Activated CD8-positive, alpha-beta memory T cell treated with anti-CD3 and anti-CD28 coated beads for 1 hour (primary cell): Measurements from ENCODE around the gene TMEM150B.

Source experiments
- DNase-seq, 2 donors: peaks; one replicate each; pipeline ENCODE4 v3.0.0-alpha.2; 2020; ENCODE audit warnings: low read depth in 1 of 2; ENCODE audit errors: extremely low read depth in 1 of 2

The TMEM150B gene

DNA sequence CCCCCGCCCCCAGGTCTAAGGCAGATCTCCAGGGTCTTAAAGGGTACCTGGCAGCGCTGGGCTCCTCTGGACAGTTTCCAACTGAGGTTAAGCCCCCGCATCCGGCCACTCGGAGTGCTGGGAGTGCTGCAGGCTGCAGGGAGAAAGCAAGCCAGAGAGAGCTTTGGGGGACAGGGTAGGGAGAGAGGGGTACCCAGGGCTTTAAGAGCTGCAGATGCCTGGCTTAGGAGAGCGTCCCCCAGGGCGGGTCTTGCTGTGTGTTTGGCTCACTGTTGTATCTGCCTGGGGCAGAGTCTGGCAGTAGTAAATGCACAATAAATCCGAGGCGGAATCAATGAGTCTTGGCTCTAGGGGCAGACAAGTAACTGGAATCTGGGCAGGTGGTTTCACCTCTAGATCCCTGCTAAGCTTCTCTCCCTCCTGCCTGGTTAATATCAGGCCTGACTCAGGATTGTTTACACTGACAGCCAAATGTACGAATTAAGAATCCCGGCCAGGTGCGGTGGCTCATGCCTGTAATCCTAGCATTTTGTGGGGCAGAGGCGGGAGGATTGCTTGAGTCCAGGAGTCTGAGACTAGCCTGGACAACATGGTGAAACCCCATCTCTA, 30.2 kb upstream of the TMEM150B start:
- DNase-seq = no peak

DNA sequence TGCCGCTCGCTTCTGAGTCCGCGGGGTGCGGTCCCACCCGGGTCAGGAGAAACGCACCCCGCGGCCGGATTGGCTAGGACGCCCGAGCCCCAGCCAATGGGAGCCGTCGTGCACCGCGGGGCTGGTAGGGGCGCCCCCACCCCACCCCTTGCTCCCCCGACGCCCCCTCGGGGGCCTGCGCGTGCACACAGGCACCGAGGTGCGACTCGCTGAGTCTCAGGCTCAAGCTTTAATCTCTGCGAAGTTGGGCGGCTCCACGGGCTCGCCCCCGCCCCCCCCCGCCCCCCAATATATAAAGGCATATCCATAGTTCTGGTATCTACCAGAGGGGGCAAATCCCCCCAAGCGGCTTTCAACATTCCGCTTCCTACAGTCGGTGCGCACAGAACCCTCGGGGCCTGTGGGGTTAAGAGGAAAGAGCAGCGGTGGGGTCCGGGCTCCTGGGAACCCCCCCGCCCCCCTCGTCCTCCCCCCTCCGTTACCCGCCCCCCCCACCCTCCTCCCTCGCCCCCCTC, 29.6 kb upstream of the TMEM150B start, which contains the start of gene COX6B2:
Gene COX6B2, minus strand, starts transcription at position 22 of the 515 bp plus-strand sequence. CDS start 198 bp downstream, outside the sequence.
- no peak for DNase-seq

DNA sequence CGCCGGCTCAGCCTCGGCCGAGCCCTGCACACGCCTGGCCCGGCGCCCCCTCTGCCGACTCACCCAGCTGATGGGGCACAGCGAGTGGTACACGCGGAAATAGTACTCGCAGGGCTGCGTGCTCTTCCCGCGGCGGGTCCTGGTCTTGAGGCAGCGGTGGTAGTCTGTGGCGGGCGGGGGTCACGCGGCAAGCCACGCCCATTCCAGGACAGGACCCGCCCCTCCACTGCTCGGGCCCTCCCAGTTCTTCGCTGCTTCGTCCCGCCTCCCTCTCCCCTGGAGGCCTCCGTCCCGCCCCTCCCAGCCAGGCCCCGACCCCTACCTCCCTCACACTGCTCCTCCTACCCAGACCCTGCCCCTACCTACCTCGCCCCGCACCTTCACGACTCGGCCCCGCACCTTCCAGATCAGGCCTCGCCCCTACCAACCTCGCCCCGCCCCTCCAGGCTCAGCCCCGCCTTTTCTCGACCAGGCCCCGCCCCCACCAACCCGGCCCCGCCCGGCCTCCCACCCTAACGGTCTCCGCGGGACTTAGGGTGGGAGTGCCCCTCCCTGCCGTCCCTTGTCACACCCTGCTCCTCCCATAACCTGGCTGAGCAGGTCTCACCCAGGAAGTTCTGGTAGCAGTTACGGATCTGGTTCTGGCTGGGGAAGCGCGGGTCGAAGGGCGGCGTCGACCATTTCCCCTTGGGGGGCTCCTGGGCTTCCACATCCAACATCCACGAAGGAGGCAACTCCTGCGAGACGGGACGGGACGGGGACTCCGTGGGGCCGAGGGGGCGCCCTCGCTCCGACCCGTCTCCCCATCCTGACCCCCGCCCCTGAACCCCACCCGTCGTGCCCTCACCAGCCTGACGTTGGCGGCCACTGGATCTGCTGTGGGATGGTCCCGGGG, 28.9 kb upstream of the TMEM150B start:
- peak in 1 of 2 donors; percentile 49 for DNase-seq

DNA sequence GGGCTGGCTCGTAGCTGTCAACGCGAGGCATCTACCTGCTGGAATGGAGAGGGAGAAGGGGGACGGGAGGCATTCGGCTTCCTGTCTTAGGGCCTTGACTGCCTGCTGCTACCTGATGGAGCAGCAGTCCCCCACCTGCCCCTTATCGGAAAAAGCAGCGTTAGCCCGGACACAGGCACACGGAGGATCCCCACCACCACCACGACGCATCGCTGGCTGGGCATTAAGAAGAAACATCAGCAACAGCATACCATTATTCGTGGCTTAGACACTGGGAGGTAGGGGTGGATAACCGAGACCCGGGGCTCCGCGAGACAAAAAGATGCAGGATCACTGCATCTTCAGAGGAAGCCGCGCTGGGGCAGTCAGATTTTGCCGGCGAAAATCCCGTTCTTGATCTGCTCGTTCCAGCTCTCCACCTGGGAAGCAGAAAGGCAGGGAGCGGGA, 28.2 kb upstream of the TMEM150B start:
- DNase-seq = no peak

DNA sequence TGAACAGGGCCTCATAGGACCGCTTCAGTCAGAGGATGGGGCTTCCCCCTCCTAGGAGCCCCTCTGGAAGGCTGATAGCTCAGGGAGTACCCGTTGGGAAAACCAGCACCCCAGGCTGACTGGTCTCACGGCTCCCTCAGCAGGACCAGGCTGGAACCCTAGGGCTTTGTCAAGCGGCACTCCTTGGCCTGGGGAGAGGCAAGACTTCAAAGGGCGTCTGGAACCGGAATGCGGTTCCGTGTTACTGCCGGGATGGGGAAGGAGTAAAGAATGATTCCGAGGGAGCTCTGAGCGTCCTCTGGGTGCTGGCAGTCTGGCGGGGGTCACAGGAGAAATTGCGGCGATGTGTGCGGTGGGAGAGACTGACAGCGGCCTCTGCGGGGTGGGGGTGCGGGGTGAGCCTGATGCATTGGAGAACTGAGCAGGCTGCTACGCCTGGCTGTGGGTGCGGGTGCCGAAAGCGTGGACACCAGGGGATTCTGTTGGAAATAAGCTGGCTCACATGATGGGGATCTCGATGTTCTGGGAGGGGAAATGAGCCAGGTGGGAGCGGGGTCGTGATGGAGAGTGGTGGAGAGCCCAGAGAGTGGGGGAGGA, 27.5 kb upstream of the TMEM150B start:
- DNase-seq = no peak

DNA sequence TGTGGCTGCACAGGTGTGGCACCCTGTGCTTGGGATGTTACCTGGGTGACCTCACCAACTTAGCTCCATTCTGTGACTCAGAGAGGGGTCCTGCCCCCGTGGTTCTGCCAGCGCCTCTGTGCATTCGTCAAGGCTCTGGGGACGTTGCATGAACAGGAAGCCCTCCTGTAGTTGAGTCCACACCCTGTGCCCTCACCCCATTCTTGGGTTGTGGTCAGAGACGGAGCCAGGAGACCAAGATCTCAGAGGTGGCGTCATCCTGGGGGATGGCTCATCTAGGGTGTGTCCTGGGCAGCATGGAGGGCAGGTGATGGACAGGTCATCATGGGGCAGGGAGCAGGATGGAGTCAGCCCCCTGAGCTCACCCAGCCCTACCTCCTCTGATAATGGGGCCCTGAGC, 26.9 kb upstream of the TMEM150B start:
- no peak for DNase-seq

DNA sequence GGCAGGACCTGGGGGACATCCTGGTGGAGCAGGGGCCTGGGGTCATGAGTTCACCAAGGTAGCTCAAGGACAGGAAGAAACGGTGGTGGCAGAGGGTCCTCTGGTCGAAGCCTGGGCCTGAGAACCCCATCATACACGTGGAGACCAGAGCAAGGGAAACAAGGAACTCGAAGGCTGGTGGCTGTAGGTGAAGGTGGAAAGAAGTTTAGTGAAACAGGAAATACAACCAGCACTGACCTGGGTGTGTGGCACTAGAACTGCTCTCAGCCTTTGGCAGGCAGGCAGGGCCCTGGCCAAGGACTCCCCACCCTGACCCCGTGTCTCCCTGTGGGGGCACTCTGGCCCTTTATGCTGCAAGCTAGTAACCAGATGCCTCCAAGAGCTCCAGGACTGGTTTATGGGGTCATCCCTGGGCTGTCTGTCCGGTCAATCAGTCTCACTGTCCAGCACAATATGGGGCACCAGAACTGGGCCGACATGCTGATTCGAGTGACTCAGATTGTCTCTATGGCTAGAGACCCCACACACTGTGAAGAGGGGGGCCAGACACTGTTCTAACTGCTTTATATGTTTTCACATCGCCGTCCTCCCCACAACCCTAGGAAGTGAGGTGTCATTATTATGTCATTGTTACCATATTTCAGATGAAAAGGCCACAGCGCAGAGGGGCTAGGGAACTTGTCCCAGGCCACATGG, 25.6 kb upstream of the TMEM150B start:
- DNase-seq = no peak

DNA sequence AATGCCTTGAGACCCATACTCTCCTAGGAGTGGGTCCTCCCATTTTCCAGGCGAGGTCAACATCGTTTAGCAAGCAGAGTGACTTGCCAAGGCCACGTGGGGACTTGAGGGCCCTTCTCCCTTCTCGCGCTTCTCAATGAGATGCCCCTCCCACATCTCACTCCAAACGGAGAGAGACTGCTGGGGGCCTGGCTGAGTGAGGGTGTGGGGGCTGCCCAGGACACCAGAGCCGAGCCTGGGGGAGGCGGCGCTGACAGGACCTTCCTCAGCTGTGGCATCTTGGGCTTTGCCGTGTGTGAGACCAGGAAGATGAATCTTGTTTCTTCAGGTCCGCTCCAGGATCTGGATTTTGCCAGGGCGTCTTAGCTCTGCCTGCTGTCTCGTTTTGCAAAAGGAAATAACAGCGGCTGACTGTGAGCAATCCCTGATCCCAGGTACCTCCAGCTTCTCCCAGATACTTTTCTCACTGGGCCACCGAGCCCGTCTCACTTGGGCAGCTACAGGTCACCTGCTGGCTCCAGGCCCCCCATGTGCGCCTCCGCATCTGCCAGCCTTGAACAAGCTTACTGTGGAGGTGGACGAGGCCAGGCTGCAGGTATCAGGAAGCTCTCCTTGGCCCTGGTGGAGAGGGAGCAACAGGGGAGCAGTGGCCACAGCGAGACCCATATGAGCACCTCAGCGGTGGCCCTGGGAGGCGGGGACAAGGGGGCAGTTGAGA, 23.3 kb upstream of the TMEM150B start:
- DNase-seq = no peak

DNA sequence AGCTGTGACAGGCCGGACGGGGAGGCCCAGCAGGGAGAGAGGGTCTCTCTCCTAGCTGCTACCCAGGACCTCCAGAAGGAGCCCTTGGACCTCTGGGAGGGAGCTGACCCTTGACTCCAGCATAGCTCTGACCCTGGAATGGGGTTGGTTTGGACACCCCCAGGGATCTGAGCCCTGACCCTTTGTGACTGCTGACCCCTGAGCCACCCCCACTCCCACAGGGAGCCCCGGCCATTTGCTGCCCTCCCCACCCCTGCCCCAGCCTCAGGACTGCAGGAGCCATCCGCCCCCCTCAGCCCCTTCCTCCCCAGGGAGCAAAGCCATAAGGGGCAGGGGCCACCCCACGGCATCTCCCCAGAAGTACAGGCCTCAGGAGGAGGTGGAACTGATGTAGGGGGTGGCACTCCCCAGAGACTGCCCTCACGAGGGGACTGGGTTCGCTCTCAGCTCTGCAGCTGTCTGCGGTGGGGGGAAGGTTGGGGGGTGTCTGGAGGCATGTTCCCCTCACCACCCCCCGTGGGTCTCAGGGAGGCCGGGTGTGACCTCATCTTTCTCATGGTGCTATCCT, 22.4 kb upstream of the TMEM150B start:
- DNase-seq = no peak

DNA sequence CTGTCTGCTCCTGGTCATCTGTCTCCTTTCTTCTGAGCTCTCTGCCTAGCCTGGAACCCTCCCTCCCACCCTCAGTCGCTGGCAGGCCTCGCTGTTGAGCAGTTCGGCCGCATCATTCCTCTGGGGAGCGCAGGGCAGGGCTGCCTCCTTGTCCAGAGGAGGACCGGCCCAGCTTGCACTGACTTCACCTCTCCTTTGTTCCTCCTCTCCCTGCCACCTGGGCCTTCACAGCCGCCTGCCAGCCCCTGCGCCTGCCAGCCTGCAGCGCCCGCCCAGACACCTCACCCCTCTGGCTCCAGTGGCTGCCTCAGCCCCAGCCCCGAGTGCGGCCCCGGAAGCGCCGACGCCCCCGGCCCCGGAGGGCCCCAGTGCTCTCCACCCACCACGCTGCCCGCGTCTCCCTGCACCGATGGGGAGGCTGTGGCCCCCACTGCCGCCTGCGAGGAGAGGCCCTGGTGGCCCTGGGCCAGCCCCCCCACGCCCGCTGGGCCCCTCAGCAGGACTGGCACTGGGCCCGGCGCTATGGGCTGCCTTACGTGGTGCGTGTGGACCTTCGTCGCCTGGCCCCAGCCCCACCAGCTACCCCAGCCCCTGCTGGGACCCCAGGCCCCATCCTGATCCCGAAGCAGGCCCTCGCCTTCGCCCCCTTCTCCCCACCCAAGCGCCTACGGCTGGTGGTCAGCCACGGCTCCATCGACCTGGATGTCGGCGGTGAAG, 21.7 kb upstream of the TMEM150B start:
- DNase-seq = no peak

DNA sequence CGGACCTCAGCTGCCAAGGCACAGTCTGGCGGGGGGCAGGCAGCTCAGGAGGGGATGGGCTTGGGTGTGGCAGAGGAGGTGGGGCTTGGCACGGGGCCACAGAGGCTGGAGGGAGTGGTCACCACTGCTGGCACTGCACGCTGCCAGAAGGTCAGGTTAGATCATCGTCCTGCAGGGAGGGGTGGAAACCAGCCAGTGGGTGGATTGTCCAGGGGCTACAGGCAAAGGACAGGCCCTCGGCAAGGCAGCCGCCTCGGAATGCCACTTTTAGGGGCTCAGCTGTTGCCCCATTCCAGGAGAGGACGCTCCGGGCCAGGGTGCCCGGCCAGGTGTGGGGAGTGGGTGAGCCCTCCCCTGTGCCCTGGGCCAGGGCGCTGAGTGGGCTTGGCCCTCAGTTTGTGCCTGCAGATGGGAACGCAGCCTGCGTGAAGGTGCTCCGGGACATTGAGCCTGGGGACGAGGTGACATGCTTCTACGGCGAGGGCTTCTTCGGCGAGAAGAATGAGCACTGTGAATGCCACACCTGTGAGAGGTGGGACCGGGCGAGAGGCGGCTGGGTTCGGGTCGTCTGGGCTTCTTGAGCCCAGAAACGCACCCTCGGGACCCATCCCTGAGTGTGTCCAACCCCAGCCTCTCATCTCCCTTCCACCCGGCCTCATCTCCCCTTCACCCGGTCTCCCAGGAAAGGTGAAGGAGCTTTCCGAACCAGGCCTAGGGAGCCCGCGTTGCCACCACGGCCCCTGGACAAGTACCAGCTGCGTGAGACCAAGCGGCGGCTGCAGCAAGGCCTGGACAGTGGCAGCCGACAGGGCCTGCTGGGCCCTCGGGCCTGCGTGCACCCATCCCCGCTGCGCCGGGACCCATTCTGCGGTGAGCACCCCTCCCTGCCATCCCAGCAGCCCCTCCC, 20.9 kb upstream of the TMEM150B start:
- DNase-seq = no peak

DNA sequence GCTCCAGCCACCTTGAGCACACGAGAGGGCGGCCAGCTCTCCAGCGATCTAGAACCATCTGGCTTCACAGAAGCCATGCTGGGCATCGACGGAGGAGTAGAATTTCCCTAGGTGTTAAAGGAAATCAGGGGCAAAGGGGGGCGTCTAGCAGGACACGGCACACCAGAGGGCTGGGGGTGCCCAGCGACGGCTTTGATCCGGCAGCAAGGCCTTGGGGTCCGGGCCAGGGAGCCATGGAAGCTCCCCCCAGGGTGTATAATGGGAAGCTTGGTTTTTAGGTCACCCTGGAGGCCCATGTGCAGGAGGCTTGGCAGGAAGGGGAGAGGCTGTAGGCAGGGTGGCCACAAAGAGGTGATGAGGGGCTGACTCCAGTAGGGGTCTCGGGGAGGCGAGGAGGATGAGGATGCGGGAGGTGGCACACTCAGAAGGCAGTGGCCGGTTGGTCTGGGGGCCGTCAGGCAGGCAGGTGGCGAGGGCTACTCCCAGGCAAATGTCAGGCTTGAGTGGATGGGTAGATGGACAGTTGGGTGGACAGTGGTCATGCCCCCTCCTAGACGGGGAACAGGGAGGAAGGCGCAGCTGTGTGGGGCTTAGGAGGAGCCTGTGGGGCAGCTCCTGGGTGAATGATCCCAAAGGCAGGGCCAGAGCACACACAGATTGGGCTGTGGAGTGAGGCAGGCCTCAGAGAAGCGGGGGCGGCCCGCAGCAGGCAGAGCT, 20.1 kb upstream of the TMEM150B start:
- DNase-seq = no peak

DNA sequence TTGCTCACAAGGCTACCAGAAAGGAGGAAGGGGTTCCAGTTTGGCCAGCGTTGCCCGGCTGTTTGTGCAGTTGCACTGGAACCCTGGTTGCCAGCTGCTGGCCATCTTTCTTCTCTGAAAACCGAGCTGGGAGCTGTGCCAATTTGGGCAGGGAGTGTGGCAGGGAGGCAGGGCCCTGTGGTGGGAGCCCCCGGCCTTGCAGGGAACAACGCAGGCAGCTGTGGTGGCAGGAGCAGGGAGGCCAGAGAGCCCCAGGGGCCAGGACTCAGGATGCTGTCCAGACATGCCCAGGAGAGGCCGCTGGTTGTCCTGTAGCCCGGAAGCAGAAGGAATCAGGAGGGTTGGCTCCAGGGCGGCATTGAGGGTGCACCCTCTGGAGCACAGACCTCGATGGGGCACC, 19.3 kb upstream of the TMEM150B start:
- DNase-seq = no peak

DNA sequence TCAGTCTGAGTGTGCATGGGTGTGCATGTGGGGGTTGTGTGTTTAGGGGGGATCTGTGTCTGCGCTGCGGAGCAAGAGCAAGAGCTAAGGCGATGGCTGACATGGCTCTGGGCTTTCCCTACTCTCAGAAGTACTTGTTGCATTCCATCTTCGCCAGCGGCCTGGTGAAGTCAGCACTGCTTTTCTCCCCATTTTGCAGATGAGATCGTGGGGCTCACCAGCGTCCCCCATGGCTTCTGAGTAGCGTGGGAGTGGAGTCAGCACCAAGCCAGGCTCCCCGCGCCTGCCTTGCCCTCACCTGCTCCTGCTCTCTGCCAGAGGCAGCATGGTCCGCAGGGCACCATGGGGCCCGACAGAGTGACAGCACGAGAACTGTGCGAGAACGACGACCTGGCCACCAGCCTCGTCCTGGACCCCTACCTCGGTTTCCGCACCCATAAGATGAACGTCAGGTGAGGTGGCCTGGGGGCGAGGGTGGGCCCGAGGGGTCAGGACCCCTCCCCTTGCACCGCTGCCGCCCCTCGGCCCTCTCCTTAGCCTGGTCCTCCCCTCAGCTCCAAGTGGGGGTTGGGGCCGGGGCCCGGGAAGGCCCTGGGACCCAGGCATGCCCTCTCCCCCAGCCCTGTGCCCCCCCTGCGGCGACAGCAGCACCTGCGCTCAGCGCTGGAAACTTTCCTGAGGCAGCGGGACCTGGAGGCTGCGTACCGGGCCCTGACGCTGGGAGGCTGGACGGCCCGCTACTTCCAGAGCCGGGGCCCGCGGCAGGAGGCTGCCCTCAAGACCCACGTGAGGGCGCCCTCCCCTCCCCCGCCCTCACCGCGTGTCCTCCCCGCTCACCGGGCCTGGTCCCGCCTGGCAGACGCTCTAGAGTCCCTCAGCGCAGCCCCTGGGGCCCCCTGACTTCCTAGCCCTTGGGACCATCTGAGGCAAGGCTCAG, 16.7 kb upstream of the TMEM150B start:
- no peak for DNase-seq

DNA sequence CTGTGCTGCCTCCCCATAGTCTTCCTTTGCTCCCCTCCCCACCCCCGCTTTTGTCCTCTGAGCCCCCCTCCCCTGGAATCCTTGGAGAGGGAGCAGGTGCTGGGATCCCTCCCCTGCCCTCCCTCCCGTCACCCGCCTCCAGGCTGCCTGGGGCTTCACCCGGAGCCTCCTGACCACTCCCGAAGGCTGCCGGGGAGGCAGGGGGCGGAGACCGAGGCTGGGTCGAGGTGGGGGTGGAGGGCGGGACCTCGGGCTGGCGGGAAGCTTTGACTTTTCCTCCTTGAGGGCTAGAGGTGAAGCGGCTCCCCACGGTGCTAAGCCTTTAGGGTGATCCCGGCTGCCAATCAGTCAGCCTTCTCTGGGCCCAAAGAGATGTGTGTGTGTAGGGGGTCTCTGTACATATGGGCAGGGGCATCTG, 16.0 kb upstream of the TMEM150B start:
- DNase-seq = peak in 1 of 2 donors; percentile 19

DNA sequence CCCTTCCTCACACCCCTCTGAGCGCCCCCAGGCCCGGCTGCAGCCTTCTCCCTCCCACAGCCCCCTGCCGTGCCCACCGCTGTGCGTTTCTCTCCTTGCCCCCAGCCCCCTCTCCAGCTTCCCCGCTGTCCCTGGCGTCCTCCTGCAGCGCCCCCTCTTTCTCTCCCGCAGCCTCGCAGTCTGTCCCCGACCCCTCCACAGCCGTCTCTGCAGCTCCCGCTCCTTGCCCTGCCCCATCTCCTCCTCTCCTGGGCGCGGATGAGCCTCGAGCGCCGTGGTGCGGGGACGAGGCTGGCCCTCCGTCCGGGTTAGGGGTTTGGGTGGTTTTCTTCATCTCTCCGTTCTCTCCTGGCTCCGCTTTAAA, 15.6 kb upstream of the TMEM150B start:
- DNase-seq = no peak
